Right lobe of liver (tissue), 6 donors: ENCODE data around the gene CDIP1. TPM values are rescaled to one million over a fixed set of nuclear protein-coding genes. Genes with fewer than 3 reads are reported as not detected.
A peak's percentile ranks its signal among the peaks of the same experiment; 100 is the strongest.

Experiments used
- ATAC-seq, 4 donors: fragments of 200-7000 bp; cut with Tn5 transposase; one replicate each; pipeline ENCODE4 v1.9.1; 2020; ENCODE audit warnings: mild to moderate bottlenecking in 4 of 4, moderate library complexity in 4 of 4
- DNase-seq, 3 donors: peaks; one replicate each; pipeline ENCODE4 v3.0.0-alpha.2; 2020
- H3K27ac ChIP-seq, 3 donors: fragments of 200-600 bp; one replicate each; pipeline ENCODE4 v1.8.0; 2022
- H3K27me3 ChIP-seq, 2 donors: fragments of 200-600 bp; one replicate each; pipeline ENCODE4 v1.8.0; 2022
- H3K36me3 ChIP-seq, 4 donors: fragments of 200-600 bp; sonication (generic) in 1 of 4; one replicate each; pipeline versions ENCODE4 v1.5.1 to v1.8.0; 2017 to 2022; ENCODE audit warnings: control low read depth in 1 of 4
- H3K4me1 ChIP-seq, 4 donors: fragments of 200-600 bp; sonication (generic) in 1 of 4; one replicate each; pipeline versions ENCODE4 v1.5.1 to v1.8.0; 2017 to 2022; ENCODE audit warnings: control low read depth in 1 of 4
- H3K4me3 ChIP-seq, 3 donors: fragments of 200-600 bp; one replicate each; pipeline ENCODE4 v1.8.0; 2022
- H3K9me3 ChIP-seq, 4 donors: fragments of 200-600 bp; sonication (generic) in 1 of 4; one replicate each; pipeline versions ENCODE4 v1.5.1 to v1.8.0; 2017 to 2022; ENCODE audit warnings: control low read depth in 1 of 4
- POLR2A ChIP-seq: fragments of 450-650 bp; IDR thresholded peaks from one replicate; pipeline ENCODE4 v1.6.1; 2017; ENCODE audit warnings: antibody characterized with exemption, mild to moderate bottlenecking
- WGBS: methylation state at CpG from one replicate; pipeline ENCODE4 v1.1.6; 2018; ENCODE audit warnings: low coverage, low lambda C conversion rate; ENCODE audit not compliant: insufficient coverage; ENCODE audit errors: missing lambda C conversion rate; 5-methylcytosine and 5-hydroxymethylcytosine counted together
- intact Hi-C, 2 donors: fragments of 100-400 bp; cut with DNase I; formaldehyde crosslinking; loops; one replicate each; pipeline versions ENCODE4 v1.11.2 to v1.14.1; 2022
- total RNA-seq, 6 experiments: library from RNA; depleted of rRNA in 2 of 6; stranded (reverse); fragments of >200 nt in 2 of 6; fragmentation: NEBNext Ultra II Directional in 3 of 6; extraction: Animal tissue kit (Norgen Biotek cat#: 25700) in 3 of 6; gene quantifications; one replicate each; pipeline versions ENCODE4 v1.1.0 to v1.2.4, GENCODE V29; 2016 to 2023
- TF ChIP-seq, protein P1 (sequence below), 4 donors: fragments of 200-600 bp in 3 of 4; fragments of 450-650 bp in 1 of 4; IDR thresholded peaks; one replicate each; pipeline versions ENCODE4 v1.5.1 to v1.8.0; 2016 to 2022; ENCODE audit warnings: antibody characterized with exemption in 4 of 4, mild to moderate bottlenecking in 2 of 4
- donor health status: DM: no; HTN: yes; CAD: no.
- donor health status: DM: no; HTN: no; CAD: no.
- donor health status: DM: no; HTN: no; CAD: no.
- donor health status: DM: no; HTN: yes; CAD: no.
- donor health status: DM: no; HTN: yes; CAD: no.

Gene CDIP1
- total RNA-seq, 6 experiments from 2014 or later: 15.7 to 23.2 (median 18.4) TPM

DNA sequence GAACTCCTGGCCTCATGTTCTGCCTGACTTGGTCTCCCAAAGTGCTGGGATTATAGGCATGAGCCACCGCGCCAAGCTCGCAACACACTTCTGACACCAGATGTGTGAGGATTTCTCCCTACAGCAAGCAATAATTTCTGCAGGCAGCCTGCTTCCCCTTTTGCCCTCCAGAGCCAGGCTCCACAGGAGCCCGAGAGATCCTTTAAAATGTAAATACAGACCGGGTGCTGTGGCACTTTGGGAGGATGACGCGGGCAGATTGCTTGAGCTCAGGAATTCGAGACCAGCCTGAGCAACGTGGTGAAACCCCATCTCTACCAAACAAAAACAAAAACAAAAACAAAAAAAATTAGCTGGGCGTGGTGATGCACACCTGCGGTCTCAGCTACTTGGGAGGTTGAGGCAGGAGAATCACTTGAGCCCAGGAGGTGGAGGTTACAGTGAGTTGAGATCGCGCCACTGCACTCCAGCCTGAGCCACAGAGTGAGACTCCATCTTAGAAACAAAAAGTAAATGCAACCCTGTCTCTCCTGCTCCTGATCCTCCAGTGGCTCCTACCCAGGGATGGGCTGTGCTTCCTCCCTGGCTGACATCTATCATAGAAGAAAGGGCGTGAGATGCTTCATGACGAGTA lies 32.2 kb upstream of the CDIP1 start:
- Histone ChIP-seq H3K27me3 (no peaks in the 10 kb centered on the region), H3K27ac (no peak overlapping the region), H3K9me3 (no peaks in the 10 kb centered on the region), H3K4me1 (no peaks in the 10 kb centered on the region), H3K4me3 (no peak overlapping the region), H3K36me3 (no peaks in the 10 kb centered on the region)
- 75% methylated on average over 10 of the region's 15 CpGs for WGBS
- TF ChIP-seq POLR2A: no peak
- TF ChIP-seq, protein P1, sequence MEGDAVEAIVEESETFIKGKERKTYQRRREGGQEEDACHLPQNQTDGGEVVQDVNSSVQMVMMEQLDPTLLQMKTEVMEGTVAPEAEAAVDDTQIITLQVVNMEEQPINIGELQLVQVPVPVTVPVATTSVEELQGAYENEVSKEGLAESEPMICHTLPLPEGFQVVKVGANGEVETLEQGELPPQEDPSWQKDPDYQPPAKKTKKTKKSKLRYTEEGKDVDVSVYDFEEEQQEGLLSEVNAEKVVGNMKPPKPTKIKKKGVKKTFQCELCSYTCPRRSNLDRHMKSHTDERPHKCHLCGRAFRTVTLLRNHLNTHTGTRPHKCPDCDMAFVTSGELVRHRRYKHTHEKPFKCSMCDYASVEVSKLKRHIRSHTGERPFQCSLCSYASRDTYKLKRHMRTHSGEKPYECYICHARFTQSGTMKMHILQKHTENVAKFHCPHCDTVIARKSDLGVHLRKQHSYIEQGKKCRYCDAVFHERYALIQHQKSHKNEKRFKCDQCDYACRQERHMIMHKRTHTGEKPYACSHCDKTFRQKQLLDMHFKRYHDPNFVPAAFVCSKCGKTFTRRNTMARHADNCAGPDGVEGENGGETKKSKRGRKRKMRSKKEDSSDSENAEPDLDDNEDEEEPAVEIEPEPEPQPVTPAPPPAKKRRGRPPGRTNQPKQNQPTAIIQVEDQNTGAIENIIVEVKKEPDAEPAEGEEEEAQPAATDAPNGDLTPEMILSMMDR (IDR thresholded peaks at IDR 0.05): no peak
- DNase-seq (no peak), ATAC-seq (no peak)
- intact Hi-C loops: no loop called here

DNA sequence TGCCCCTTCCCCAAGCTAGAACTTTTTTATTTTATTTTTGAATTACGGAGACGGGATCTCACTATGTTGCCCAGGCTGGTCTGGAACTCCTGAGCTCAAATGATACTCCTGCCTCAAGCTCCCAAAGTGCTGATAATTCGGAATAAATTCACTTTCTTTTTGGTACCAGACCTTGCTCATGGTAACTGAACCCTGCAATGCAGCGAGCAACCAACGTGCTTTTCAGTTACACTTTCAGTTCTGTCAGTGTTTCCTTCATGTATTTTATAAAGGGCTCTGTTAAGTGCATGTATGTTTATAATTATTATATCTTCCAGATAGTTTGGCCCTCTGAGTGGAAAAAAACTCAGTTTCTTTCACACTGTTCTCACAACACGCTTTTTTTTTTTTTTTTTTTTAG lies 31.5 kb upstream of the CDIP1 start:
- whole genome bisulfite sequencing: 48% methylated on average over 6 of the region's 6 CpGs
- no peaks in the 10 kb centered on the region for H3K36me3 ChIP-seq
- H3K4me3 ChIP-seq: no peak overlapping the region
- DNase-seq: no peak
- intact Hi-C loops: no loop called here
- no peaks in the 10 kb centered on the region for H3K4me1 ChIP-seq
- no peak for ATAC-seq
- TF ChIP-seq, protein P1 (IDR thresholded peaks at IDR 0.05): no peak
- no peak for TF ChIP-seq POLR2A
- H3K9me3 ChIP-seq: no peaks in the 10 kb centered on the region
- no peaks in the 10 kb centered on the region for H3K27me3 ChIP-seq
- H3K27ac ChIP-seq: no peak overlapping the region

DNA sequence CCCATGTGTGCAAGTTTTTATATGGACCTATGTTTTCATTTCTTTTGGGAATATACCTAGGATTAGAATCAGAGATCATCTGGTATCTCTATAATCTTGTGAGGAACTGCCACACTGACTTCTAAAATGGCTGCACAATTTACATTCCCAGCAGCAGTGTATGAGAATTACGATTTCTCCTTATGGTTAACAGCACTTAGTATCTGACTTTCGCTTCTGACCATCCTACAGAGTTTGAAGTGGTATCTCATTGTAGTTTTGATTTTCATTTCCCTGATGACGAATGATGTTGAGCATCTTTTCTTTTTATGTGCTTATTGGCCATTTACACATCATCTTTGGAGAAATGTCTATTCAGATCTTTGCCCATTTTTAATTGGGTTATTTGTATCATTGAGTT lies 27.6 kb upstream of the CDIP1 start:
- TF ChIP-seq, protein P1 (IDR thresholded peaks at IDR 0.05): no peak
- no peak for TF ChIP-seq POLR2A
- H3K4me3 ChIP-seq: no peak overlapping the region
- ATAC-seq (no peak), DNase-seq (no peak)
- intact Hi-C loops: no loop called here
- no peaks in the 10 kb centered on the region for H3K27me3 ChIP-seq
- H3K4me1 ChIP-seq: no peaks in the 10 kb centered on the region
- H3K36me3 ChIP-seq: no peaks in the 10 kb centered on the region
- 77% methylated on average over 3 of the region's 3 CpGs for WGBS
- H3K9me3 ChIP-seq: no peaks in the 10 kb centered on the region
- no peak overlapping the region for H3K27ac ChIP-seq

DNA sequence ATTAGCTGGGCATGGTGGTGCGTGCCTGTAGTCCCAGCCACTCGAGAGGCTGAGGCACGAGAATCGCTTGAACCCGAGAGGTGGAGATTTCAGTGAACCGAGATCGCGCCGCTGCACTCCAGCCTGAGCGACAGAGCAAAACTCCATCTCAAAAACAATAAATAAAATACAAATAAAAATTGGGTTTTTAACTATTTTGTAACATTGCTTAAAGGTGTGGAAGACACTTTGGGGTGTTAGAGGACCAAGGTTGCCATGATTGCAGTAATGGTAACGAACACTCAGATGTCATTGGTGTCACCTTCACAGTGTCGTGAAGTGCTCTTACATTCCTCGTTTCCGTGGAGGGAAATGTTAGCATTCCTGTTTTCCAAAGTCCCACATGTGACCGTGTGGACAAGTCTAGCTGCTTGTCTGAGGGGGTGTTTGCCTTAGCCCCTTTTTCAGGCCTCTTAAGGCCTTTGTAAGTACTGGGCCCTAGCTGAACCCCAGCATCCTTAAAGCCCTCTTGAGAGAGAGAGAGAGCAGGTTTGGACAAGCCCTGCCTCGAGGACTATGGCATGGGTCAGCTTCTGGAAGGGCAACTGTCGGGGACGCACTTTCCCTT lies 26.2 kb upstream of the CDIP1 start:
- H3K9me3 ChIP-seq: no peaks in the 10 kb centered on the region
- DNase-seq (no peak), ATAC-seq (peak in 1 of 4 donors; percentile 19)
- H3K36me3 ChIP-seq: no peaks in the 10 kb centered on the region
- H3K27me3 ChIP-seq: no peaks in the 10 kb centered on the region
- TF ChIP-seq POLR2A: no peak
- TF ChIP-seq, protein P1 (IDR thresholded peaks at IDR 0.05): no peak
- H3K27ac ChIP-seq: no peak overlapping the region
- H3K4me1 ChIP-seq: no peaks in the 10 kb centered on the region
- H3K4me3 ChIP-seq: no peak overlapping the region
- 89% methylated on average over 14 of the region's 18 CpGs for WGBS
- intact Hi-C loops: no loop called here
